Adrenal gland (tissue), 5 donors: Measurements from ENCODE around the gene APOD.

Experiments used
- CTCF ChIP-seq, 6 experiments: fragments of 450-650 bp in 4 of 6; fragments of 200-600 bp in 2 of 6; sonication (generic) in 1 of 6; IDR thresholded peaks; 1 replicate in 5 of 6; 2 replicates in 1 of 6; pipeline versions ENCODE4 v1.5.1 to v1.8.0; 2016 to 2021; ENCODE audit warnings: antibody characterized with exemption in 6 of 6, mild to moderate bottlenecking in 2 of 6, moderate library complexity in 1 of 6
- POLR2A ChIP-seq, 2 donors: fragments of 450-650 bp; IDR thresholded peaks; one replicate each; pipeline ENCODE4 v1.6.1; 2017; ENCODE audit warnings: antibody characterized with exemption in 2 of 2, mild to moderate bottlenecking in 2 of 2, moderate library complexity in 1 of 2
- donor health status: DM: no; HTN: no; CAD: no.

GRCh38 chr3:195532834-195533233 lies 50.9 kb downstream of the APOD start:
- TF ChIP-seq CTCF (IDR thresholded peaks at IDR 0.05): no peak
- no peak for TF ChIP-seq POLR2A (IDR thresholded peaks at IDR 0.05)
